CD4-positive, alpha-beta T cell treated with Interleukin-15 for 4 hours (primary cell): ENCODE results near the gene EXOC3L4.

Experiments used
- DNase-seq: peaks from one replicate; pipeline ENCODE4 v3.0.0-alpha.2; 2020; ENCODE audit warnings: low spot score

EXOC3L4 gene

GRCh38 chr14:103121846-103122584 lies 27.5 kb downstream of the EXOC3L4 start:
- no peak for DNase-seq

- no peak for DNase-seq
Observed at GRCh38 chr14:103122585-103122946, 28.0 kb downstream of the EXOC3L4 start.

- no peak for DNase-seq
Observed at GRCh38 chr14:103122947-103123633, 28.6 kb downstream of the EXOC3L4 start, which contains the start of gene TNFAIP2. TNFAIP2 (plus strand) TSS chr14:103123461; CDS start chr14:103126458, 2,997 bp downstream.

- DNase-seq: no peak
Observed at GRCh38 chr14:103123634-103124500, 29.3 kb downstream of the EXOC3L4 start.

- no peak for DNase-seq
Observed at GRCh38 chr14:103124501-103125001, 30.0 kb downstream of the EXOC3L4 start.

GRCh38 chr14:103125098-103126070 lies 30.9 kb downstream of the EXOC3L4 start:
- no peak for DNase-seq

- DNase-seq: no peak
Observed at GRCh38 chr14:103126088-103126872, 31.8 kb downstream of the EXOC3L4 start.

GRCh38 chr14:103126873-103127304 lies 32.4 kb downstream of the EXOC3L4 start:
- DNase-seq: no peak

- no peak for DNase-seq
Observed at GRCh38 chr14:103127356-103127755, 32.8 kb downstream of the EXOC3L4 start.

- DNase-seq: no peak
Observed at GRCh38 chr14:103127861-103128598, 33.5 kb downstream of the EXOC3L4 start.

GRCh38 chr14:103128631-103129300 lies 34.2 kb downstream of the EXOC3L4 start:
- DNase-seq: no peak

- no peak for DNase-seq
Observed at GRCh38 chr14:103129301-103130016, 34.9 kb downstream of the EXOC3L4 start.

GRCh38 chr14:103130017-103130764 lies 35.7 kb downstream of the EXOC3L4 start:
- DNase-seq: no peak

- DNase-seq: no peak
Observed at GRCh38 chr14:103130965-103131364, 36.4 kb downstream of the EXOC3L4 start.

GRCh38 chr14:103131580-103131979 lies 37.1 kb downstream of the EXOC3L4 start:
- DNase-seq: no peak

- no peak for DNase-seq
Observed at GRCh38 chr14:103132381-103133209, 38.1 kb downstream of the EXOC3L4 start.
